Fibroblast of mammary gland (primary cell): Measurements from ENCODE around the gene RC3H1.

Experiments used
- DNase-seq: peaks from one replicate; pipeline ENCODE4 v3.0.0-alpha.2; 2010; ENCODE audit warnings: low read depth
- H3K4me3 ChIP-seq: 2 replicates; pipeline ENCODE4 v1.5.1; 2011; ENCODE audit warnings: low read depth, mild to moderate bottlenecking, low read length, moderate library complexity; ENCODE audit not compliant: control insufficient read depth
- TF ChIP-seq, protein P1 (sequence below): conservative IDR thresholded peaks from 2 replicates; pipeline ENCODE4 v1.5.1; 2011; ENCODE audit warnings: low read depth, low read length, inconsistent platforms; ENCODE audit not compliant: control insufficient read depth, insufficient read depth

The RC3H1 gene

DNA sequence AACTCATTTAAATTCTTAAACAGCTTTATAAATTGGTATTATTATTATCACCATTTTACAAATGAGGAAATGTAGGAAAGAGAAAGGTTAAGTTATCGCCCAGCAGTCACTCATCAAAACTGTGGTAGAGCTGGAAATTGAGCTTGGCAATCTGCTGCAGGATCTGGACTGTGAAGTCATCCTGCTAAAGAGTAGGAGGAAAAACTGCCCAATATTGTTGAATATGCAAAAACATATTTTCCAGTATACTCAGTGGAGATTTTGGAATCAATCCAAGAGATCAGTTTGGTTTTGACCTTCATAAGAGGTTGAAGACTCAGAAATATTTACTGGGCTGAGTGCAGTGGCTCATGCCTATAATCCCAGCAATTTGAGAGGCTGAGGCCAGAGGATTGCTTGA, 16.9 kb upstream of the RC3H1 start:
- TF ChIP-seq, protein P1, sequence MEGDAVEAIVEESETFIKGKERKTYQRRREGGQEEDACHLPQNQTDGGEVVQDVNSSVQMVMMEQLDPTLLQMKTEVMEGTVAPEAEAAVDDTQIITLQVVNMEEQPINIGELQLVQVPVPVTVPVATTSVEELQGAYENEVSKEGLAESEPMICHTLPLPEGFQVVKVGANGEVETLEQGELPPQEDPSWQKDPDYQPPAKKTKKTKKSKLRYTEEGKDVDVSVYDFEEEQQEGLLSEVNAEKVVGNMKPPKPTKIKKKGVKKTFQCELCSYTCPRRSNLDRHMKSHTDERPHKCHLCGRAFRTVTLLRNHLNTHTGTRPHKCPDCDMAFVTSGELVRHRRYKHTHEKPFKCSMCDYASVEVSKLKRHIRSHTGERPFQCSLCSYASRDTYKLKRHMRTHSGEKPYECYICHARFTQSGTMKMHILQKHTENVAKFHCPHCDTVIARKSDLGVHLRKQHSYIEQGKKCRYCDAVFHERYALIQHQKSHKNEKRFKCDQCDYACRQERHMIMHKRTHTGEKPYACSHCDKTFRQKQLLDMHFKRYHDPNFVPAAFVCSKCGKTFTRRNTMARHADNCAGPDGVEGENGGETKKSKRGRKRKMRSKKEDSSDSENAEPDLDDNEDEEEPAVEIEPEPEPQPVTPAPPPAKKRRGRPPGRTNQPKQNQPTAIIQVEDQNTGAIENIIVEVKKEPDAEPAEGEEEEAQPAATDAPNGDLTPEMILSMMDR, result no peak
- DNase-seq, result peak; percentile 40
- H3K4me3 ChIP-seq, result no peak overlapping the region

DNA sequence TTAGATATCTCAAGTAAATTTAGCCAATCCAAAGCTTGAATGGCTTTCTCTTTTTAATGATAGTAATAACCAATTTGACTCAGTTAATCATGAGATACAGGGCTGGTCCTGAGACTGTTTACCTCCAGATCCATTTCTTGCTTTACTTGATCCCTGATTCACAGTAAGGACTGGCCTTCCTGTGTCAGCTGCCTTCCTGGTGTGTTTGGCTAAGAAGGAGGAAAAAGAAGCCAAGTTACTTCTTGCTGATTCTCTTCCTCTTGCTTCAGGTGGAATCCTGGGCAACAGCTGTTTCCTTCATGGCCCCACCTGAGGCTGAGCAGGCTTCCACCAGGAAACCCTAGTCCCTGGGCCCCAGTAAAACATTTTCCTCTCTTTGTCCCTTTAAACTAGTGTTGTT, 14.6 kb upstream of the RC3H1 start:
- TF ChIP-seq, protein P1, result no peak
- no peak for DNase-seq
- no peak overlapping the region for H3K4me3 ChIP-seq

DNA sequence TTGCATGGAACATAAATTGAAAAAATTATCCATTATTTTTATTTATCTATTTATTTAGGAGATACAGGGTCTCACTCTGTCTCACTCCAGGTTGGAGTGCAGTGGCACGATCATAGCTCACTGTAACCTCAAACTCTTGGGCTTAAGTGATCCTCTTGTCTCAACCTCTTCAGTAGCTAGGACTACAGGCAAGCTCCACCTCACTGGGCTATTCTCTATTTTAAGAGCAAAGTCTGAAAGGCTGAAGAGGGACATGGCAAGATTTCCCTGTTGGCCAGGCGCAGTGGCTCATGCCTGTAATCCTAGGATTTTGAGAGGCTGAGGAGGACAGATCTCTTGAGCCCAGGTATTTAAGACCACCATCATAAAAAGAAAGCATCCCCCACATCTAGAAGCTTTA, 14.0 kb upstream of the RC3H1 start:
- TF ChIP-seq, protein P1, result no peak
- H3K4me3 ChIP-seq, result no peak overlapping the region
- no peak for DNase-seq

DNA sequence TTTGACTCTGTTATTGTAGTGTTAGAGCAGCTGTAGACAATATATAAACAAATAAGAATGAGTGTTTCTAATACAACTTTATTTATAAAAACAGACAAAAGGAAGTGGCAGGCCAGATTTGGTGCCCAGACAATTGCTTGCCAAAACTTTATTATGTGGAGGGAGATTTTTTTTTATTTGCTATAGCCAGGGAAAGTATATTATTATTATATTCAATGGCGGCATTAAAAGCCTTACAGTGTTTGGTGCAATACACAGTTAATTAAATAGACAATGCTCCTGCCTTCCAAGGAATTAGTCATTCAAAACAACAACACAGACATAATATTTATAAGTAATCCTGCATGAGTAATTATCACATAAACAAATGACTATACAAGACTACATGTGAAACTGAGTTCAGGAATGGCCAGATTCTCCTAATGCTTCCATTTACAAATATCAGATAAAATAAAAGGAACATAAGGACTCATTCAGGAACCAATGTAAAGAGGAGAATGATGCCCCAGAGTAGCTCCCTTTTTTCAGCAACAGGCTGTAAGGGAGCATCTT, 10.6 kb upstream of the RC3H1 start:
- no peak for DNase-seq
- no peak overlapping the region for H3K4me3 ChIP-seq
- TF ChIP-seq, protein P1, result no peak

DNA sequence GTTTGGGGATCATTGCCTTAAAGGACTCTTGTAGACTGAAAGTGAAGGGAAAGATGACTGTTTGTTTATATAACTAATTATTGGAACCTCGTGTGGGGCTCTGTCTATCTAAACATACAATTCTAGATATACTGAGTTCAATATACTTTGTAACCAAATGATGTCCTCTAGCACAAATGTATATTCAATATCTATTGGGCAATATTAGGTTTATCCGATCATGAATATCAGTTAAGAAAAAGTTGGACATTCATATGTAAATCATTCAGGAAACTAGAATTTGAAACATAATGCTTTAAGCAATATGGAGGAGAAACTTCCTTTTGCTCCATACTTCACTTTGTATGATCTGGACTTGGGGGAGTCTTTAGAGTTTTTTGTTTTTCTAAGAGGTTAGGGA, 8.9 kb upstream of the RC3H1 start:
- TF ChIP-seq, protein P1, result no peak
- H3K4me3 ChIP-seq, result no peak overlapping the region
- DNase-seq, result no peak

DNA sequence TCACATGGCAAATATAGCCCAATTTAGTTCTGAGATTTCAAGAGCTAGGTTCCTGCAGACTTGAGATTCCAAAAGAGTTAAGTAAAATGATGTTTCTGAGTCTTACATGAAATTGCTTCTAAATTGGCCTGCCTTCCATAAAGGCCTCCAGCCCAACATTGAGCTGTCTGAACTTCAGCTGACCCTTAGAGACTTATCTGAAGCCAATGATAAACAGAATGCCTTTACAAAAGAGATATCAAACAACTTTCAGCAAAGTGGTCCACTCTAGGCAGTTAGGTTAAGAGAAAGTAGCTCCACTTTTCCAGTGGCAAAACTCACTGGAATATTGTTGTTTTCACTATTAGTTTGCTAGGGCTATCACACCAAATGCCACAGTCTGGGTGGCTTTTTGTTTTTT, 6.3 kb upstream of the RC3H1 start:
- no peak overlapping the region for H3K4me3 ChIP-seq
- no peak for DNase-seq
- TF ChIP-seq, protein P1, result no peak

DNA sequence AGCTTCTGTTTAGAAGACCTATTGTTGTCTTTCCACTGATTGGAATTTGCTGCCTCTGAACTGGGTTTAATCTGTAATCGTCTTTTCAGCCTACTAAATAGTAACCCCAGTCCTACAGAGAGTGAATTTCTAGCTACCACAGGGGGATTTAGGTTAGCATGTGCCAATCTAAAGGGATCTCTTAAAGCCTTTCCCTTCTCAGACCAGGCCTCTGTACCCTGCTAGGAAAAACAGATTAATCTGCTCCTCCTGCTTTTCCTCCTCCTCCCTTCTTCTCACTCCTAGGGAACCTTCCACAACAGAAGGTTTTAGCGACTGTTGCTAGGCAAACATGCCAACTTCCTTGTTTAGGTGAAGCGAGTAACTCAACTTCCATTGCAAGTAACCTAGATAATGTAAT, 1.3 kb upstream of the RC3H1 start:
- TF ChIP-seq, protein P1, result no peak
- DNase-seq, result no peak
- no peak overlapping the region for H3K4me3 ChIP-seq
